Right lobe of liver (tissue), 6 donors: ENCODE results near the gene CHRNA5. TPM values are rescaled to one million over a fixed set of nuclear protein-coding genes. Genes with fewer than 3 reads are reported as not detected.
A peak's percentile ranks its signal among the peaks of the same experiment; 100 is the strongest.

Experiments used
- ATAC-seq, 4 donors: fragments of 200-7000 bp; cut with Tn5 transposase; one replicate each; pipeline ENCODE4 v1.9.1; 2020; ENCODE audit warnings: mild to moderate bottlenecking in 4 of 4, moderate library complexity in 4 of 4
- DNase-seq, 3 donors: peaks; one replicate each; pipeline ENCODE4 v3.0.0-alpha.2; 2020
- H3K27ac ChIP-seq, 3 donors: fragments of 200-600 bp; one replicate each; pipeline ENCODE4 v1.8.0; 2022
- H3K27me3 ChIP-seq, 2 donors: fragments of 200-600 bp; one replicate each; pipeline ENCODE4 v1.8.0; 2022
- H3K36me3 ChIP-seq, 4 donors: fragments of 200-600 bp; sonication (generic) in 1 of 4; one replicate each; pipeline versions ENCODE4 v1.5.1 to v1.8.0; 2017 to 2022; ENCODE audit warnings: control low read depth in 1 of 4
- H3K4me1 ChIP-seq, 4 donors: fragments of 200-600 bp; sonication (generic) in 1 of 4; one replicate each; pipeline versions ENCODE4 v1.5.1 to v1.8.0; 2017 to 2022; ENCODE audit warnings: control low read depth in 1 of 4
- H3K4me3 ChIP-seq, 3 donors: fragments of 200-600 bp; one replicate each; pipeline ENCODE4 v1.8.0; 2022
- H3K9me3 ChIP-seq, 4 donors: fragments of 200-600 bp; sonication (generic) in 1 of 4; one replicate each; pipeline versions ENCODE4 v1.5.1 to v1.8.0; 2017 to 2022; ENCODE audit warnings: control low read depth in 1 of 4
- CTCF ChIP-seq, 4 donors: fragments of 200-600 bp in 3 of 4; fragments of 450-650 bp in 1 of 4; IDR thresholded peaks; one replicate each; pipeline versions ENCODE4 v1.5.1 to v1.8.0; 2016 to 2022; ENCODE audit warnings: antibody characterized with exemption in 4 of 4, mild to moderate bottlenecking in 2 of 4
- POLR2A ChIP-seq: fragments of 450-650 bp; IDR thresholded peaks from one replicate; pipeline ENCODE4 v1.6.1; 2017; ENCODE audit warnings: antibody characterized with exemption, mild to moderate bottlenecking
- WGBS: methylation state at CpG from one replicate; pipeline ENCODE4 v1.1.6; 2018; ENCODE audit warnings: low coverage, low lambda C conversion rate; ENCODE audit not compliant: insufficient coverage; ENCODE audit errors: missing lambda C conversion rate; 5-methylcytosine and 5-hydroxymethylcytosine counted together
- intact Hi-C, 2 donors: fragments of 100-400 bp; cut with DNase I; formaldehyde crosslinking; loops; one replicate each; pipeline versions ENCODE4 v1.11.2 to v1.14.1; 2022
- total RNA-seq, 6 experiments: library from RNA; depleted of rRNA in 2 of 6; stranded (reverse); fragments of >200 nt in 2 of 6; fragmentation: NEBNext Ultra II Directional in 3 of 6; extraction: Animal tissue kit (Norgen Biotek cat#: 25700) in 3 of 6; gene quantifications; one replicate each; pipeline versions ENCODE4 v1.1.0 to v1.2.4, GENCODE V29; 2016 to 2023
- donor health status: DM: no; HTN: yes; CAD: no.
- donor health status: DM: no; HTN: no; CAD: no.
- donor health status: DM: no; HTN: no; CAD: no.
- donor health status: DM: no; HTN: yes; CAD: no.
- donor health status: DM: no; HTN: yes; CAD: no.

CHRNA5 gene
- total RNA-seq, 6 experiments from 2014 or later, result 0.19 to 0.56 (median 0.38) TPM; not detected in 1

GRCh38 chr15:78617076-78617475, 51.8 kb downstream of the CHRNA5 start:
- no peak for TF ChIP-seq POLR2A
- no peak for TF ChIP-seq CTCF (IDR thresholded peaks at IDR 0.05)
- Histone ChIP-seq H3K27ac (no peak overlapping the region), H3K4me3 (no peak overlapping the region), H3K4me1 (peaks cover 0 to 4% (median 0%) of the 10 kb centered on the region in 4 donors), H3K36me3 (no peaks in the 10 kb centered on the region), H3K27me3 (peaks cover 0 to 17% of the 10 kb centered on the region in 2 donors), H3K9me3 (no peaks in the 10 kb centered on the region)
- intact Hi-C loops, result no loop called here
- DNase-seq (no peak), ATAC-seq (no peak)
- 52% methylated on average over 3 of the region's 7 CpGs for WGBS

- ATAC-seq (no peak), DNase-seq (no peak)
- TF ChIP-seq CTCF (IDR thresholded peaks at IDR 0.05) (no peak), POLR2A (no peak)
- intact Hi-C loops, result no loop called here
- Histone ChIP-seq H3K27ac (no peak overlapping the region), H3K4me1 (peaks cover 0 to 4% (median 0%) of the 10 kb centered on the region in 4 donors), H3K36me3 (no peaks in the 10 kb centered on the region), H3K4me3 (no peak overlapping the region), H3K9me3 (no peaks in the 10 kb centered on the region), H3K27me3 (peaks cover 0 to 17% of the 10 kb centered on the region in 2 donors)
- 50% methylated on average over 1 of the region's 5 CpGs for WGBS
Measured at GRCh38 chr15:78617516-78617915, 52.2 kb downstream of the CHRNA5 start.

GRCh38 chr15:78618064-78618463, 52.7 kb downstream of the CHRNA5 start:
- ATAC-seq (no peak), DNase-seq (no peak)
- peaks cover 0 to 4% (median 0%) of the 10 kb centered on the region in 4 donors for H3K4me1 ChIP-seq
- H3K9me3 ChIP-seq, result no peaks in the 10 kb centered on the region
- WGBS, result 50% methylated on average over 1 of the region's 8 CpGs
- no peak overlapping the region for H3K27ac ChIP-seq
- H3K36me3 ChIP-seq, result no peaks in the 10 kb centered on the region
- H3K4me3 ChIP-seq, result no peak overlapping the region
- H3K27me3 ChIP-seq, result peaks cover 0 to 17% of the 10 kb centered on the region in 2 donors
- TF ChIP-seq POLR2A, result no peak
- TF ChIP-seq CTCF (IDR thresholded peaks at IDR 0.05), result no peak
- intact Hi-C loops, result no loop called here

DNA sequence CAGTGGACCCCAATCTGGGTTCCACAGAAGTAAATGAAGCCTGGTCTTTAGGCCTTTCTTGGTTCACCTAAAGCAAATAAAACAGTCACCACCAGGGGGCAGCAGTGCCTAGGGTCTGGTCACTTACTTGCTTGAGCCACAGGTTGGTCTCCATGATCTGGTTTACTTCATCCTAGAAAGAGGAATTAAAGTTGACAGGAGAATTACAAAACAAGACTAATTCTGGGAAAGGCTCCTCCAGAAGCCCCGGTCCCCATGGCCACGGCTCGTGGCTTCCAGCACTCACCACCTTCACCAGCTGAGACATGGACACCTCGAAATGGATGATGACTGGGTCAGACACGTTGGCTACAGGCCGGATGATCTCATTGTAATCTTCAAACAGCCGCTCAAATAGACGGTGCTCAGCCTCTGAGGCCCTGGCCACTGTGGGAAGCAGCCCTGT, 53.2 kb downstream of the CHRNA5 start:
- peak; percentile 67 to 85 (median 69) for DNase-seq
- Histone ChIP-seq H3K36me3 (no peaks in the 10 kb centered on the region), H3K27ac (no peak overlapping the region), H3K4me1 (peaks cover 0 to 4% (median 0%) of the 10 kb centered on the region in 4 donors), H3K27me3 (peaks cover 0 to 17% of the 10 kb centered on the region in 2 donors), H3K9me3 (no peaks in the 10 kb centered on the region), H3K4me3 (no peak overlapping the region)
- 0% methylated on average over 4 of the region's 8 CpGs for WGBS
- intact Hi-C loops, result no loop called here
- TF ChIP-seq CTCF (IDR thresholded peaks at IDR 0.05), result peak; percentile 75 to 88 (median 85)
- TF ChIP-seq POLR2A, result no peak
- peak; percentile 76 to 92 (median 86) for ATAC-seq
